OCI-LY1 (cell line): ENCODE data around the gene TMBIM6.

ENCODE experiments used
- EZH2 ChIP-seq: fragments of 200-600 bp; sonication (generic), shearing (Covaris generic); IDR thresholded peaks from 2 replicates; pipeline ENCODE4 v1.8.0; 2017; ENCODE audit warnings: borderline replicate concordance, mixed run types, mild to moderate bottlenecking, antibody characterized with exemption, low read length, moderate library complexity, mixed read lengths
- TF ChIP-seq, protein P1 (sequence below): fragments of 200-600 bp; sonication (generic), shearing (Covaris generic); IDR thresholded peaks from 2 replicates; pipeline ENCODE4 v1.5.1; 2017; ENCODE audit warnings: mild to moderate bottlenecking, antibody characterized with exemption, low read length, moderate library complexity, mixed read lengths

GRCh38 chr12:49806321-49806813 is 65.0 kb downstream of the TMBIM6 start:
- TF ChIP-seq, protein P1, sequence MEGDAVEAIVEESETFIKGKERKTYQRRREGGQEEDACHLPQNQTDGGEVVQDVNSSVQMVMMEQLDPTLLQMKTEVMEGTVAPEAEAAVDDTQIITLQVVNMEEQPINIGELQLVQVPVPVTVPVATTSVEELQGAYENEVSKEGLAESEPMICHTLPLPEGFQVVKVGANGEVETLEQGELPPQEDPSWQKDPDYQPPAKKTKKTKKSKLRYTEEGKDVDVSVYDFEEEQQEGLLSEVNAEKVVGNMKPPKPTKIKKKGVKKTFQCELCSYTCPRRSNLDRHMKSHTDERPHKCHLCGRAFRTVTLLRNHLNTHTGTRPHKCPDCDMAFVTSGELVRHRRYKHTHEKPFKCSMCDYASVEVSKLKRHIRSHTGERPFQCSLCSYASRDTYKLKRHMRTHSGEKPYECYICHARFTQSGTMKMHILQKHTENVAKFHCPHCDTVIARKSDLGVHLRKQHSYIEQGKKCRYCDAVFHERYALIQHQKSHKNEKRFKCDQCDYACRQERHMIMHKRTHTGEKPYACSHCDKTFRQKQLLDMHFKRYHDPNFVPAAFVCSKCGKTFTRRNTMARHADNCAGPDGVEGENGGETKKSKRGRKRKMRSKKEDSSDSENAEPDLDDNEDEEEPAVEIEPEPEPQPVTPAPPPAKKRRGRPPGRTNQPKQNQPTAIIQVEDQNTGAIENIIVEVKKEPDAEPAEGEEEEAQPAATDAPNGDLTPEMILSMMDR = no peak
- TF ChIP-seq EZH2 = no peak
